ENCODE measurements around the gene STX8.

The STX8 gene

DNA sequence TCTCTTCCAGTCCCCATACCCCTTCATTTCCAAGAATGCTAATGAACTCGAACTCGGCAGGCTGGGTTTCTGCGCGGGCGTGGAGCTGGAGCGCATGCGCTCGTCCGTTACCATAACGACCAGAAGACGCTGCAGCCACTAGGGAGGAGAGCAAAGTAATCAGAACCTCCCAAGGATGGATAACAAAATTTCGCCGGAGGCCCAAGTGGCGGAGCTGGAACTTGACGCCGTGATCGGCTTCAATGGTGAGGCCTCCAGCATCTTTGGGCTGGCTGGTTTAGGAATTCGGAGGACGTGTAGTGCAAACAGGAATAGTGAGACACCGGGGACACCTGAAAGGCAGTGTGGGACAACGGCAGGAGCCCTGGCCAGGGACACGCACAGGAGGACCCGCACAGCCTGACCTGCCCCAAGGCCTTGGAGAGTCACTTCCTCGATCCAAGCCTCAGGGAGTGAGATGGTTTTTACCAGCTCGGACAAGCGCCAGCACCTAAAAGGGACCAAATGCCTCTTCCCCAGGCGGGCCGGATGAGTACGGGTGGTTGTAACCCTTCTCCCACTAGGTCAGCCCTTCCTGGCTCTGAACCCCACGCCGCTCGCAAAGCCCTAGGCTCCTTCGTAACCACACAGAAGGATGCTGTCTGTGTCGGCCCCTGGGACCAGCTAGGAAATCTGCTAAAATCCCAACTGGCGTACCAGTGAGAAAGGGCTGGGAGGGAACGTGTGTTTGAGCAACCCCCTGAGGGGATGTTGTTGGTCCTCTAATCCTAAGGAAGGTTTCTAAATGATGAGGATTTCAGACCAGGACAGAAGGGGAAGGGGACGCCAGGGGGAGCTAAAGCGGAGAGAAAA lies 1.1 kb upstream of the STX8 start, which contains the start of gene CFAP52:
CFAP52 (plus strand) TSS at position 122 of the 852 bp plus-strand sequence; CDS start at position 176, 54 bp downstream.
- TF ChIP-seq POU6F1 (CRISPR knock-in tag; IDR thresholded peaks at IDR 0.05; ENCODE audit: borderline replicate concordance, low read depth): no peak
- TF ChIP-seq SNAI2 (CRISPR knock-in tag; IDR thresholded peaks at IDR 0.05): no peak
- no peak for TF ChIP-seq CSDC2 (CRISPR knock-in tag; IDR thresholded peaks at IDR 0.05)
- TF ChIP-seq ZFP30 (CRISPR knock-in tag; IDR thresholded peaks at IDR 0.05): no peak
- TF ChIP-seq, protein P1, sequence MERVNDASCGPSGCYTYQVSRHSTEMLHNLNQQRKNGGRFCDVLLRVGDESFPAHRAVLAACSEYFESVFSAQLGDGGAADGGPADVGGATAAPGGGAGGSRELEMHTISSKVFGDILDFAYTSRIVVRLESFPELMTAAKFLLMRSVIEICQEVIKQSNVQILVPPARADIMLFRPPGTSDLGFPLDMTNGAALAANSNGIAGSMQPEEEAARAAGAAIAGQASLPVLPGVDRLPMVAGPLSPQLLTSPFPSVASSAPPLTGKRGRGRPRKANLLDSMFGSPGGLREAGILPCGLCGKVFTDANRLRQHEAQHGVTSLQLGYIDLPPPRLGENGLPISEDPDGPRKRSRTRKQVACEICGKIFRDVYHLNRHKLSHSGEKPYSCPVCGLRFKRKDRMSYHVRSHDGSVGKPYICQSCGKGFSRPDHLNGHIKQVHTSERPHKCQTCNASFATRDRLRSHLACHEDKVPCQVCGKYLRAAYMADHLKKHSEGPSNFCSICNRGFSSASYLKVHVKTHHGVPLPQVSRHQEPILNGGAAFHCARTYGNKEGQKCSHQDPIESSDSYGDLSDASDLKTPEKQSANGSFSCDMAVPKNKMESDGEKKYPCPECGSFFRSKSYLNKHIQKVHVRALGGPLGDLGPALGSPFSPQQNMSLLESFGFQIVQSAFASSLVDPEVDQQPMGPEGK (CRISPR knock-in tag; IDR thresholded peaks at IDR 0.05; ENCODE audit: borderline replicate concordance): no peak
- TF ChIP-seq ISL1 (CRISPR knock-in tag; IDR thresholded peaks at IDR 0.05): no peak
- no peak for TF ChIP-seq ESRRG (CRISPR knock-in tag; IDR thresholded peaks at IDR 0.05)
- TF ChIP-seq ZNF8 (CRISPR knock-in tag; IDR thresholded peaks at IDR 0.05): no peak
- no peak for TF ChIP-seq PPARA (CRISPR knock-in tag; IDR thresholded peaks at IDR 0.05; ENCODE audit: borderline replicate concordance)
- peak; percentile 85 for ATAC-seq

- no peak for ATAC-seq
- TF ChIP-seq TSHZ2 (CRISPR knock-in tag; IDR thresholded peaks at IDR 0.05) (no peak), TCF4 (CRISPR knock-in tag; IDR thresholded peaks at IDR 0.05; ENCODE audit: borderline replicate concordance) (no peak), GLIS3 (CRISPR knock-in tag; IDR thresholded peaks at IDR 0.05) (no peak)
Observed at GRCh38 chr17:9571201-9571600, 4.4 kb downstream of the STX8 start.

- ATAC-seq: no peak
Observed at GRCh38 chr17:9568957-9569588, 6.5 kb downstream of the STX8 start.

More at GRCh38 chr17:9568957-9569588, 6.5 kb downstream of the STX8 start:
- TF ChIP-seq, protein P1 (CRISPR knock-in tag; IDR thresholded peaks at IDR 0.05; ENCODE audit: borderline replicate concordance): no peak
- TF ChIP-seq TCF4 (CRISPR knock-in tag; IDR thresholded peaks at IDR 0.05; ENCODE audit: borderline replicate concordance): no peak
- TF ChIP-seq ZNF565 (CRISPR knock-in tag; conservative IDR thresholded peaks at IDR 0.05; ENCODE audit: low read depth): no peak
- TF ChIP-seq ZFP3 (CRISPR knock-in tag; IDR thresholded peaks at IDR 0.05): no peak
- no peak for TF ChIP-seq ISL1 (CRISPR knock-in tag; IDR thresholded peaks at IDR 0.05)
- TF ChIP-seq RARB (CRISPR knock-in tag; IDR thresholded peaks at IDR 0.05): no peak
- no peak for TF ChIP-seq ZFP30 (CRISPR knock-in tag; IDR thresholded peaks at IDR 0.05)
- TF ChIP-seq ARNTL (CRISPR knock-in tag; IDR thresholded peaks at IDR 0.05; ENCODE audit: borderline replicate concordance, low read depth): no peak
- TF ChIP-seq POU6F1 (CRISPR knock-in tag; IDR thresholded peaks at IDR 0.05; ENCODE audit: borderline replicate concordance, low read depth): no peak
- no peak for TF ChIP-seq PPARA (CRISPR knock-in tag; IDR thresholded peaks at IDR 0.05; ENCODE audit: borderline replicate concordance)
- TF ChIP-seq CSRNP3 (CRISPR knock-in tag; IDR thresholded peaks at IDR 0.05): no peak
- TF ChIP-seq BACH2 (CRISPR knock-in tag; IDR thresholded peaks at IDR 0.05; ENCODE audit: borderline replicate concordance): no peak
- no peak for TF ChIP-seq TOX (CRISPR knock-in tag; IDR thresholded peaks at IDR 0.05; ENCODE audit: borderline replicate concordance)
- TF ChIP-seq GLIS3 (CRISPR knock-in tag; IDR thresholded peaks at IDR 0.05): no peak
- no peak for TF ChIP-seq ZNF70 (CRISPR knock-in tag; IDR thresholded peaks at IDR 0.05)
- no peak for TF ChIP-seq ZC3H10 (CRISPR knock-in tag; IDR thresholded peaks at IDR 0.05)
- no peak for TF ChIP-seq OSR1 (CRISPR knock-in tag; IDR thresholded peaks at IDR 0.05)
